GM19438 (cell line): ENCODE data around the gene CWC25.

Experiments
- ATAC-seq: cut with Tn5 transposase; IDR thresholded peaks from one replicate; pipeline ENCODE4 v1.9.1; 2021; ENCODE audit warnings: low read depth; ENCODE audit not compliant: unreplicated experiment

Gene CWC25

GRCh38 chr17:38853292-38854219 is 28.4 kb upstream of the CWC25 start, which contains the start of gene RPL23:
Gene RPL23 (minus strand): TSS chr17:38853721. CDS start chr17:38853710, 11 bp downstream.
- peak; percentile 79 for ATAC-seq

- no peak for ATAC-seq
Measured at GRCh38 chr17:38852771-38853291, 27.7 kb upstream of the CWC25 start.

- ATAC-seq = no peak
Measured at GRCh38 chr17:38851434-38851833, 26.3 kb upstream of the CWC25 start.

GRCh38 chr17:38850374-38850773 is 25.3 kb upstream of the CWC25 start:
- no peak for ATAC-seq

DNA sequence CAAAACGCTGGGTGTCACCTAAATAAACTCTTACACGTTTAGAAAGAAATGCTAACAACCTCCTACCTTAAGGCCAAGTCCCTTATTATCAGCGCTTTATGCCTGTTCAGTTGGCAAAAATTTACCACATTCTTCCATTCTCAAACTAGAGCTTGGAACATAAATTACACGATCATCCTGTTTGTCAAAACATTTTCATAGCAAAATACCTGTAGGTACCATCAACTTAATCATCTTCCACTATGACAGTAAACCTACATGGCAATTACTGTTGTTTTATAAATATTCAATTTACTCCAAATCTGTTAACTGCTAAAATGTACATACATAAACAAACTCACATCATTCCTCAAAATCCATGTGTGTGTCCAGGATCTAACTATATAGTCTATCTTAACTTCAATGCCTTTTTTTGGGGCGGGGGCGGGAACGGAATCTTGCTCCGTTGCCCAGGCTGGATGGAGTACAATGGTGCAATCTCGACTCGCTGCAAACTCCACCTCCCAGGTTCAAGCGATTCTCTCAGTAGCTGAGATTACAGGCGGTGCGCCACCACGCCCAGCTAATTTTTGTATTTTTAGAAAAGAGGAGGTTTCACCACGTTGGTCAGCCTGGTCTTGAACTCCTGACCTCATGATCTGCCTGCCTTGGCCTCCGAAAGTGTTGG is 24.0 kb upstream of the CWC25 start:
- ATAC-seq = no peak

DNA sequence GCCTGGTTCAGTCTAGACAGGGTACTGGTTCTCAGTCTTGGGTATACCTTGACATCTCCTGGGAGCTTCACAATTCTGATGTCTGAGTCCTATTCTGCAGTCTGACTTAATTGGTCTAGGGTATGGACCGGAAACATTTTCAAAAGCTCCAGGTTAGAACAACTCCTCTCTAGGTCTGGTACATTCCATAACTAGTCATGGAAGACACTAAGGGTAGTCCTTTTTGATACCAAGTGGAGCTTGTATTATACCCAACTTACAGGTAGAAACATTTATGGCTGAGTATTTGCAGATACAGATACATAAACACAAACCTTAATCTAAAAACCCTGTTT is 23.4 kb upstream of the CWC25 start:
- no peak for ATAC-seq

DNA sequence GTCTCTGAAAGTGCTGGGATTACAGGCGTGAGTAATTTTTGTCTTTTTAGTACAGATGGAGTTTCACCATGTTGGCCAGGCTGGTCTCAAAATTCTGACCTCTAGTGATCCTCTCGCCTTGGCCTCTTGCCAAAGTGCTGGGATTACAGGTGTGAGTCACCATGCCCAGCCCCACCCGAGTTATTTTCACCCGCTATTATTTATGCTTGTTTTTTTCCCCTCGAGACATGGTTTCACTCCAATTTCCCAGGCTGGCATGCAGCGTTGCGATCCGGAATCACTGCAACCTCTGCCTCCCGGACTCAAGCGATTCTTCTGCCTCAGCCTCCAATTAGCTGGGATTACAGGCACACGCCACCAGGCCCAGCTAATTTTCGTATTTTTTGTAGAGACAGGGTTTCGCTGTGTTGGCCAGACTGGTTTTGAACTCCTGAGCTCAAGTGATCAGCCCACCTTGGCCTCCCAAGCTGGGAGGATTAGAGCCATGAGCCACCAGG is 19.2 kb upstream of the CWC25 start:
- ATAC-seq = no peak

DNA sequence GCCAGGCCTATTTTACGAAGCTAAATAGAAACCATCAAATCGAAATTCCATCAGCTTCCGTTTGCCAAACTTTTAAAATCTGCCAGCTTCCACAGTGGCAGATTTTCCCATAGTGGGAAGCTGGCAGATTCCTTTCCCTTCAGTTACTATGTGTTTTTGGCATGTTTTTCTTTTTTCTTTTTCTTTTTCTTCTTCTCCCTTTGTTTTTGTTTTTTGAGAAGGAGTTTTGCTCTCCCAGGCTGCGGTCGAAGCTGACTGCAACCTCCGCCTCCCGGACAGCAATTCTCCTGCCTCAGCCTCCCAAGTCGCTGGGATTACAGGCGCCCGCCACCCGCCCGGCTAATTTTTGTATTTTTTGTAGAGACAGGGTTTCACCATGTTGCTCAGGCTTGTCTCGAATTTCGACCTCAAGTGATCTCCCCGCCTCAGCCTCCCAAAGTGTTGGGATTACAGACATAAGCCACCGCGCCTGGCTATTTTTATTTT is 684 bp upstream of the CWC25 start:
- ATAC-seq = no peak

- no peak for ATAC-seq
Measured at GRCh38 chr17:38815576-38816193, 9.4 kb downstream of the CWC25 start.

DNA sequence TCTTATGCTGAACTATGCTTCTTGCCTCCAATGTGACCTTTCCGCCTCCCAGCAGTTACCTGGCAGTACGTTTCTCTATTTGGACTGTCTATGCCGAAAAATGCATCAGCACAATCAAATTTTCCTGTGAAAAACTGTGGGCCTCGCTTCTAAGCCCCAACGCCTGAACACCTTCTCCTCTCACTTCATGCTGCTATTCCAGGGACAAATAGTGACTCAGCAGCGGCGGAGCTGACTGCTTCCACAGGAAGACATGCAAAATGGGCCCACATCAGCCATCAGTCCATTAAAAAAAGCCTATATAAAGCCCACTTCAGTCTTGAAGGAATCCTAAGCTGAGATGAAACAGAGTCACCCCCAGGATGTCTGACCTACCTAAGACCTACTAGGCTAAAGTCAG is 15.3 kb downstream of the CWC25 start:
- ATAC-seq = no peak

- no peak for ATAC-seq
Measured at GRCh38 chr17:38800237-38800760, 24.8 kb downstream of the CWC25 start.

GRCh38 chr17:38799501-38800236 is 25.5 kb downstream of the CWC25 start, which contains the start of gene PIP4K2B:
Gene PIP4K2B (minus strand): TSS chr17:38799556. CDS start chr17:38799424, 132 bp downstream.
- peak; percentile 83 for ATAC-seq

GRCh38 chr17:38798614-38799500 is 26.3 kb downstream of the CWC25 start:
- peak; percentile 22 for ATAC-seq

DNA sequence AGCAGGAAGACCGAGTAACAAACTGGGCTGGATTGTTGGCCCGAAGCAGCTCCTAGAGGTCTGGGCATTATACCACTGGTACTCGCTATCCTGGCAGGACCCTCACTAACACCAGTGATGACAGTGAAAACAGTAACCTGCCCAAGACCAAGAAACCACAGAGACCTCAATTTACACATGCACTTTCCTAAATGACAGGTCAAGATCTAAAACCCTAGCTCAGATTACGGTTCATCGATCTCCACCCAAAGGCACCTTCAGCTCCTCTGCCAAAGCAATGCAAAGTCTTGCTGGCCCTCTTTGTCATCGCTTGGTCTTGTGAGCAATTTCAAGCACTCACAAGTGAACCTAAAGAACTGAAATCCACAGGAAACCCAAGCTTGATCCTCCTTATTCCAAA is 27.3 kb downstream of the CWC25 start:
- no peak for ATAC-seq

GRCh38 chr17:38797158-38797490 is 28.0 kb downstream of the CWC25 start:
- ATAC-seq = no peak

DNA sequence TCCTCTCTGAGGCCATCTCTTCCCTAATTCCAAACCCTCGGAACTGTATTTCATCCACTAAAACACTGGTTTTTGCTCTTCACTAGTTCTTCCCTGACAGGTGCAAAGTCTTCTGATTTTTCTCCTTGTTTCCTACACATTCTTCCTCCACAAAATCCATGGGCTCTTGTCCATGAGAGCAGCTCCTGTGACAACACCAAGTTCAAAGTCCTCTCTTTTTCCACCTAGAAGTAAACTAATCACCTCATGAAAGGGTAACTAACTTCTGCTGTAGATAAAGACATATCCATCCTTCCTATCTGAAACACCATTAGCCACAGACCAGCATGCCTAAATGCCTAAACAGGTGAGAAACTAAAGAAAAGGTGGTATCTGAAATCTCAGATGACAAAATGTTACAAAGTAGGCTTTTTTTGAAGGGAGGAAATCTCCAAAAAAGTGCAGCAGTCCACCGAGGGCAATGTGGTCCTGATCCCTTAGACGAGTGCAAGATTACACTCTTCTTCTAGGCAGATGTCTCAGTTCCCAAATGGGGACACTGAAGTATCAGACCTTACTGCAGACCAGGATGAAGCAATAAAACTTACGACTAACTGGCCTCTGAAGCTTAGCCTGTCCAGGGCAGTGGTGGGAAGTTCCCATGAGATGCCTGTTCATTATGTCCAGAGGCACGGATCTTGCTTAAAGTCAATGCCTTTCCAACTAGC is 28.5 kb downstream of the CWC25 start:
- no peak for ATAC-seq

GRCh38 chr17:38794221-38794620 is 30.9 kb downstream of the CWC25 start:
- ATAC-seq = no peak

DNA sequence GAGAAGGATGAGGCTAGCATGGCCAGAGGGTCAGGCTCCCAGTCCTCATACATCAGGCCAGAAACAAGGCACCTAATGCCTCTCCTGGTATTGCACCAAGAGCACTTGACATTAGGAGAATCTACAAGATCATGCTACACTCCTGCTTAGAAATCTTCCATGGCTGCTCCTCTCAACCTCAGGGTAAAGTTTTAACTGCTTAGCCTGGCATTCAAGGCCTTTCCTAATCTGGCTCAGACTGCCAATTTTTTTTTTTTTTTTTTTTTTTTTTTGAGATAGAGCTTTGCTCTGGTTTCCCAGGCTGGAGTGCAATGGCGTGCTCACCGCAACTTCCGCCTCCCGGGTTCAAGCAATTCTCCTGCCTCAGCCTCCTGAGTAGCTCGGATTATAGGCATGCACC is 34.0 kb downstream of the CWC25 start:
- no peak for ATAC-seq
